ENCODE results near the gene LYPD5. TPM values are rescaled to one million over a fixed set of nuclear protein-coding genes. Genes with fewer than 3 reads are reported as not detected.

The LYPD5 gene
- total and polyA plus RNA-seq, 2 of the 8 experiments (the other 6 are each of a cell fraction or from before 2014, with no cell fraction given): 0.74 to 4.3 TPM

GRCh38 chr19:43802216-43802951 lies at the start of gene LYPD5 (continued):
- TF ChIP-seq SAP30 (IDR thresholded peaks at IDR 0.05; ENCODE audit: insufficient read depth, insufficient replicate concordance, low read length) (no peak), SP4 (IDR thresholded peaks at IDR 0.05; ENCODE audit: low read length) (no peak), BRCA1 (IDR thresholded peaks at IDR 0.05; ENCODE audit: low read depth, low read length) (no peak), SP1 (IDR thresholded peaks at IDR 0.05; ENCODE audit: low read depth, low read length) (no peak), SIN3A (conservative IDR thresholded peaks at IDR 0.05 in 1 of 2, IDR thresholded peaks at IDR 0.05 in 1 of 2; ENCODE audit: low read depth in 1 of 2, low read length in 2 of 2) (no peak), CHD7 (IDR thresholded peaks at IDR 0.05; ENCODE audit: insufficient replicate concordance, low read length) (no peak), EZH2 (IDR thresholded peaks at IDR 0.05; ENCODE audit: low read depth, low read length, severe bottlenecking) (no peak)
